Kidney (tissue), 14 donors: ENCODE measurements around the gene TLR4. TPM values are rescaled to one million over a fixed set of nuclear protein-coding genes. Genes with fewer than 3 reads are reported as not detected.

Experiments used
- DNase-seq, 5 donors: peaks; one replicate each; pipeline ENCODE4 v3.0.0-alpha.2; 2013 to 2020
- FAIRE-seq: peaks from 2 replicates; lab custom pipeline; 2012; peaks lifted over from hg19 to GRCh38; lab: Jason Lieb, UNC
- H3K27ac ChIP-seq, 2 donors: one replicate each; pipeline ENCODE4 v1.7.0; 2013; ENCODE audit warnings: low read depth in 2 of 2, low read length in 2 of 2, inconsistent platforms in 1 of 2
- H3K27me3 ChIP-seq: one replicate; pipeline ENCODE4 v1.7.1; 2013; ENCODE audit warnings: low read length, inconsistent platforms; ENCODE audit not compliant: control insufficient read depth, insufficient read depth
- H3K36me3 ChIP-seq, 3 donors: one replicate each; pipeline versions ENCODE4 v1.7.0 to v1.7.1; 2013; ENCODE audit warnings: low read length in 3 of 3, control low read depth in 1 of 3, inconsistent platforms in 1 of 3; ENCODE audit not compliant: insufficient read depth in 3 of 3, control insufficient read depth in 2 of 3
- H3K4me1 ChIP-seq, 3 donors: one replicate each; pipeline versions ENCODE4 v1.7.0 to v1.7.1; 2013; ENCODE audit warnings: low read length in 3 of 3, inconsistent platforms in 1 of 3, low read depth in 1 of 3; ENCODE audit not compliant: control insufficient read depth in 2 of 3, insufficient read depth in 2 of 3
- H3K4me3 ChIP-seq, 3 donors: one replicate each; pipeline versions ENCODE4 v1.7.0 to v1.8.1; 2013; ENCODE audit warnings: low read length in 3 of 3, control low read depth in 1 of 3, inconsistent platforms in 1 of 3
- H3K9ac ChIP-seq, 3 donors: one replicate each; pipeline versions ENCODE4 v1.7.0 to v1.7.1; 2013; ENCODE audit warnings: low read length in 3 of 3, control low read depth in 1 of 3, inconsistent platforms in 1 of 3
- H3K9me3 ChIP-seq, 3 donors: one replicate each; pipeline versions ENCODE4 v1.7.0 to v1.7.1; 2013; ENCODE audit warnings: low read length in 3 of 3, control low read depth in 1 of 3, inconsistent platforms in 1 of 3; ENCODE audit not compliant: control insufficient read depth in 2 of 3, insufficient read depth in 1 of 3
- intact Hi-C: fragments of 100-400 bp; cut with DNase I; formaldehyde crosslinking; loops from one replicate; pipeline ENCODE4 v1.11.1; 2022
- polyA plus RNA-seq: library from polyadenylated mRNA; stranded (reverse); fragments of 350-450 nt; fragmentation: Illumina TruSeq; extraction: RNeasy Lipid Tissue Mini Kit (QIAGEN cat#74804); gene quantifications from one replicate; pipeline ENCODE4 v1.2.3, GENCODE V29; 2014; ENCODE audit warnings: low read depth, low replicate concordance; ENCODE audit not compliant: insufficient read depth
- total RNA-seq: library from RNA; stranded (reverse); fragmentation: NEBNext Ultra II Directional; extraction: Animal tissue kit (Norgen Biotek cat#: 25700); gene quantifications from one replicate; pipeline ENCODE4 v1.2.1, GENCODE V29; 2021
- TF ChIP-seq, protein P1 (sequence below): IDR thresholded peaks from 3 replicates; pipeline ENCODE4 v1.5.1; 2012; ENCODE audit warnings: mild to moderate bottlenecking, moderate library complexity, borderline replicate concordance; ENCODE audit not compliant: insufficient read depth; ENCODE audit errors: extremely low read depth
- donor health status: control.
- donor health status: control.
- donor health status: control.
- donor health status: control.
- donor health status: control.
- donor health status: DM: yes; HTN: yes; CAD: no.
- donor health status: Normal renal cell carcinoma (clear cell type).

Gene TLR4
- total and polyA plus RNA-seq, 2 donors from 2014 or later = 5.8 to 33.4 TPM

GRCh38 chr9:117715411-117715989 lies 11.3 kb downstream of the TLR4 start:
- peaks cover 0 to 6% (median 0%) of the 10 kb centered on the region in 3 donors for H3K36me3 ChIP-seq
- no peak overlapping the region for H3K27ac ChIP-seq
- peaks cover 0 to under 1% (median 0%) of the 10 kb centered on the region in 3 donors for H3K4me1 ChIP-seq
- no peaks in the 10 kb centered on the region for H3K27me3 ChIP-seq
- no peak overlapping the region for H3K4me3 ChIP-seq
- DNase-seq (no peak), FAIRE-seq (no peak)
- TF ChIP-seq, protein P1, sequence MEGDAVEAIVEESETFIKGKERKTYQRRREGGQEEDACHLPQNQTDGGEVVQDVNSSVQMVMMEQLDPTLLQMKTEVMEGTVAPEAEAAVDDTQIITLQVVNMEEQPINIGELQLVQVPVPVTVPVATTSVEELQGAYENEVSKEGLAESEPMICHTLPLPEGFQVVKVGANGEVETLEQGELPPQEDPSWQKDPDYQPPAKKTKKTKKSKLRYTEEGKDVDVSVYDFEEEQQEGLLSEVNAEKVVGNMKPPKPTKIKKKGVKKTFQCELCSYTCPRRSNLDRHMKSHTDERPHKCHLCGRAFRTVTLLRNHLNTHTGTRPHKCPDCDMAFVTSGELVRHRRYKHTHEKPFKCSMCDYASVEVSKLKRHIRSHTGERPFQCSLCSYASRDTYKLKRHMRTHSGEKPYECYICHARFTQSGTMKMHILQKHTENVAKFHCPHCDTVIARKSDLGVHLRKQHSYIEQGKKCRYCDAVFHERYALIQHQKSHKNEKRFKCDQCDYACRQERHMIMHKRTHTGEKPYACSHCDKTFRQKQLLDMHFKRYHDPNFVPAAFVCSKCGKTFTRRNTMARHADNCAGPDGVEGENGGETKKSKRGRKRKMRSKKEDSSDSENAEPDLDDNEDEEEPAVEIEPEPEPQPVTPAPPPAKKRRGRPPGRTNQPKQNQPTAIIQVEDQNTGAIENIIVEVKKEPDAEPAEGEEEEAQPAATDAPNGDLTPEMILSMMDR = no peak
- H3K9ac ChIP-seq = no peak overlapping the region
- no peaks in the 10 kb centered on the region for H3K9me3 ChIP-seq
- intact Hi-C loops = no loop called here

- FAIRE-seq = no peak
- Histone ChIP-seq H3K27ac (no peak overlapping the region), H3K4me1 (peaks cover 0 to 3% (median 0%) of the 10 kb centered on the region in 3 donors), H3K4me3 (no peak overlapping the region), H3K27me3 (no peaks in the 10 kb centered on the region), H3K9ac (no peak overlapping the region), H3K9me3 (no peaks in the 10 kb centered on the region), H3K36me3 (peaks cover 0 to 6% (median 0%) of the 10 kb centered on the region in 3 donors)
- no peak for DNase-seq
- intact Hi-C loops = no loop called here
- TF ChIP-seq, protein P1 = no peak
These were observed 13.9 kb downstream of the TLR4 start for GRCh38 chr9:117718085-117718484.

GRCh38 chr9:117718701-117719100 lies 14.5 kb downstream of the TLR4 start:
- no peak for DNase-seq
- TF ChIP-seq, protein P1 = no peak
- H3K4me3 ChIP-seq = no peak overlapping the region
- no peak overlapping the region for H3K9ac ChIP-seq
- no peak overlapping the region for H3K27ac ChIP-seq
- intact Hi-C loops = no loop called here
- peaks cover 0 to 6% (median 0%) of the 10 kb centered on the region in 3 donors for H3K36me3 ChIP-seq
- H3K27me3 ChIP-seq = no peaks in the 10 kb centered on the region
- no peak for FAIRE-seq
- no peaks in the 10 kb centered on the region for H3K9me3 ChIP-seq
- H3K4me1 ChIP-seq = peaks cover 0 to 3% (median 0%) of the 10 kb centered on the region in 3 donors
